ENCODE data around the gene SLC16A13. TPM values are rescaled to one million over a fixed set of nuclear protein-coding genes. Genes with fewer than 3 reads are reported as not detected.
"Not testable (repeated sequence)": the region's sequence is repeated elsewhere in the genome, so short reads cannot be mapped to it uniquely, and the experiment has no call there.

SLC16A13 gene
- total and polyA plus RNA-seq, 2 of the 8 experiments (the other 6 are each of a cell fraction or from before 2014, with no cell fraction given), result 5.4 to 5.8 TPM

DNA sequence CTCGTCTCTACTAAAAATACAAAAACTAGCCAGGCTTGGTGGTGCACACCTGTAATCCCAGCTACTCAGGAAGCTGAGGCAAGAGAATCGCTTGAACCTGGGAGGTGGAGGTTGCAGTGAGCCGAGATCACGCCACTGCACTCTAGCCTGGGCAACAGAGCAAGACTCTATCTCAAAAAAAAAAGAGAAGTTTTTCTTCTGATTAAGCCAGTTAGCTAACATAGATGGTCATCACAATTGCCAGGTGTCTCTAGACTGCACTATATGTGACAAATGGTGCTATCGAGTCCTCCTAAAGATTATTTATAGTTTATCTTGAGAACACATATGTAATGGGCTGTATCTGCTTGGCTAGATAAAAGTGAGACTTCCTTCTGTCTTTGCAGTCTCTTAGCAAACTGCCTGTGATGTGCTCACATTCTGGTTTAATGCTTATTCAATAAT, 42.2 kb upstream of the SLC16A13 start:
- H2BK120ac ChIP-seq (replicated peaks; ENCODE audit: low read depth, low read length); H4K5ac ChIP-seq (ENCODE audit: insufficient read length, low read depth, low read length); H2BK12ac ChIP-seq (ENCODE audit: low read depth, low read length); DNase-seq (ENCODE audit: low read depth in 1 of 2, low spot score in 2 of 2); H3K4ac ChIP-seq (replicated peaks; ENCODE audit: insufficient read length, low read depth, low read length); H3K14ac ChIP-seq (ENCODE audit: insufficient read length); H2AFZ ChIP-seq (ENCODE audit: low read length); H3K4me2 ChIP-seq (ENCODE audit: insufficient read depth in 1 of 2, low read depth in 2 of 2, low read length in 2 of 2); H3K36me3 ChIP-seq (ENCODE audit: control insufficient read depth in 2 of 4, insufficient read depth in 4 of 4, low read length in 3 of 4); H3K79me2 ChIP-seq (ENCODE audit: control insufficient read depth in 1 of 2, insufficient read depth in 2 of 2, low read length in 2 of 2); FAIRE-seq; H3K56ac ChIP-seq (replicated peaks; ENCODE audit: insufficient read length, low read depth, low read length); H4K8ac ChIP-seq (ENCODE audit: extremely low read depth, insufficient read depth, low read length); H3K4me1 ChIP-seq (replicated peaks in 1 of 4; ENCODE audit: control insufficient read depth in 3 of 4, insufficient read depth in 4 of 4, low read length in 3 of 4); H3K9me3 ChIP-seq (ENCODE audit: insufficient read depth in 2 of 2, low read depth in 1 of 2, low read length in 1 of 2); H3K23ac ChIP-seq (ENCODE audit: insufficient read length); H3K9ac ChIP-seq (replicated peaks in 1 of 4; ENCODE audit: extremely low read depth in 1 of 4, low read depth in 3 of 4, low read length in 3 of 4); H2BK20ac ChIP-seq (ENCODE audit: low read length); H4K20me1 ChIP-seq (replicated peaks in 1 of 2; ENCODE audit: control insufficient read depth in 1 of 2, insufficient read depth in 2 of 2, low read length in 2 of 2); H3K4me3 ChIP-seq (ENCODE audit: extremely low read depth in 1 of 4, insufficient read depth in 2 of 4, low read depth in 3 of 4, low read length in 4 of 4); H4K91ac ChIP-seq (replicated peaks; ENCODE audit: insufficient read length, low read length); H3K18ac ChIP-seq (ENCODE audit: extremely low read depth, low read length); H3K79me1 ChIP-seq (ENCODE audit: low read depth, low read length); POLR2A ChIA-PET (ENCODE audit: partially characterized antibody); H2AK5ac ChIP-seq (ENCODE audit: low read depth, low read length); H3K27ac ChIP-seq (ENCODE audit: low read depth, low read length); H2BK15ac ChIP-seq (ENCODE audit: low read length); H2BK5ac ChIP-seq (ENCODE audit: low read depth, low read length): not testable (repeated sequence)
- CTCF ChIA-PET (ENCODE audit: partially characterized antibody), result interaction anchor here (1.2 to 1.4 kb wide), 4 partner anchors 9 to 99 kb away, joined by 3 to 6 read pairs (median 4); no protein-coding TSS in a partner anchor
- Histone ChIP-seq H3K23me2 (ENCODE audit: low read depth, low read length) (peaks cover 10% of the 10 kb centered on the region; the same call in 1 of the 2 replicates), H3K27me3 (replicated peaks in 1 of 4; ENCODE audit: control insufficient read depth in 3 of 4, extremely low read depth in 1 of 4, insufficient read depth in 3 of 4, low read length in 3 of 4) (peaks cover 2 to 39% (median 25%) of the 10 kb centered on the region in 4 experiments)
- 86% methylated on average over 5 of the region's 5 CpGs; no CpG with 5 or more reads in 1 of the 2 experiments for WGBS, 2 experiments (ENCODE audit: extremely low coverage in 1 of 2, insufficient coverage in 1 of 2, insufficient read length in 1 of 2, insufficient replicate concordance in 2 of 2, low coverage in 1 of 2, low lambda C conversion rate in 2 of 2, missing lambda C conversion rate in 1 of 2)

Measured in H1 (cell line).